ENCODE data around the gene TUSC7.

- TF ChIP-seq CTCF (IDR thresholded peaks at IDR 0.05; ENCODE audit: insufficient read depth, low read length) (no peak), POLR2AphosphoS5 (IDR thresholded peaks at IDR 0.05; ENCODE audit: low read depth) (no peak), REST (IDR thresholded peaks at IDR 0.05; ENCODE audit: insufficient replicate concordance, low read depth) (no peak)
Observed at GRCh38 chr3:116728454-116728853, 18.9 kb downstream of the TUSC7 start.

Data from HL-60 (cell line).